ENCODE data around the gene HOXB7. TPM values are rescaled to one million over a fixed set of nuclear protein-coding genes. Genes with fewer than 3 reads are reported as not detected.

Gene HOXB7
- total and polyA plus RNA-seq, 4 donors = 0.08 to 0.31 (median 0.27) TPM

- H3K27ac ChIP-seq (ENCODE audit: low read depth in 1 of 2, low read length in 2 of 2) = no peak overlapping the region
- 33% methylated on average over 2 of the region's 2 CpGs for WGBS
- TF ChIP-seq YY1 (IDR thresholded peaks at IDR 0.05) = no peak
- TF ChIP-seq SP1 (IDR thresholded peaks at IDR 0.05) = no peak
- TF ChIP-seq FOXA1 (IDR thresholded peaks at IDR 0.05) = no peak
- no peak for TF ChIP-seq HNF4G (IDR thresholded peaks at IDR 0.05)
- no peak for TF ChIP-seq HNF4A (conservative IDR thresholded peaks at IDR 0.05)
- TF ChIP-seq, protein P1, sequence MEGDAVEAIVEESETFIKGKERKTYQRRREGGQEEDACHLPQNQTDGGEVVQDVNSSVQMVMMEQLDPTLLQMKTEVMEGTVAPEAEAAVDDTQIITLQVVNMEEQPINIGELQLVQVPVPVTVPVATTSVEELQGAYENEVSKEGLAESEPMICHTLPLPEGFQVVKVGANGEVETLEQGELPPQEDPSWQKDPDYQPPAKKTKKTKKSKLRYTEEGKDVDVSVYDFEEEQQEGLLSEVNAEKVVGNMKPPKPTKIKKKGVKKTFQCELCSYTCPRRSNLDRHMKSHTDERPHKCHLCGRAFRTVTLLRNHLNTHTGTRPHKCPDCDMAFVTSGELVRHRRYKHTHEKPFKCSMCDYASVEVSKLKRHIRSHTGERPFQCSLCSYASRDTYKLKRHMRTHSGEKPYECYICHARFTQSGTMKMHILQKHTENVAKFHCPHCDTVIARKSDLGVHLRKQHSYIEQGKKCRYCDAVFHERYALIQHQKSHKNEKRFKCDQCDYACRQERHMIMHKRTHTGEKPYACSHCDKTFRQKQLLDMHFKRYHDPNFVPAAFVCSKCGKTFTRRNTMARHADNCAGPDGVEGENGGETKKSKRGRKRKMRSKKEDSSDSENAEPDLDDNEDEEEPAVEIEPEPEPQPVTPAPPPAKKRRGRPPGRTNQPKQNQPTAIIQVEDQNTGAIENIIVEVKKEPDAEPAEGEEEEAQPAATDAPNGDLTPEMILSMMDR (IDR thresholded peaks at IDR 0.05; ENCODE audit: low read depth, low read length, missing input control) = no peak
- TF ChIP-seq, protein P2, sequence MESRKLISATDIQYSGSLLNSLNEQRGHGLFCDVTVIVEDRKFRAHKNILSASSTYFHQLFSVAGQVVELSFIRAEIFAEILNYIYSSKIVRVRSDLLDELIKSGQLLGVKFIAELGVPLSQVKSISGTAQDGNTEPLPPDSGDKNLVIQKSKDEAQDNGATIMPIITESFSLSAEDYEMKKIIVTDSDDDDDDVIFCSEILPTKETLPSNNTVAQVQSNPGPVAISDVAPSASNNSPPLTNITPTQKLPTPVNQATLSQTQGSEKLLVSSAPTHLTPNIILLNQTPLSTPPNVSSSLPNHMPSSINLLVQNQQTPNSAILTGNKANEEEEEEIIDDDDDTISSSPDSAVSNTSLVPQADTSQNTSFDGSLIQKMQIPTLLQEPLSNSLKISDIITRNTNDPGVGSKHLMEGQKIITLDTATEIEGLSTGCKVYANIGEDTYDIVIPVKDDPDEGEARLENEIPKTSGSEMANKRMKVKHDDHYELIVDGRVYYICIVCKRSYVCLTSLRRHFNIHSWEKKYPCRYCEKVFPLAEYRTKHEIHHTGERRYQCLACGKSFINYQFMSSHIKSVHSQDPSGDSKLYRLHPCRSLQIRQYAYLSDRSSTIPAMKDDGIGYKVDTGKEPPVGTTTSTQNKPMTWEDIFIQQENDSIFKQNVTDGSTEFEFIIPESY (IDR thresholded peaks at IDR 0.05) = no peak
- no peak for TF ChIP-seq NR2F2 (IDR thresholded peaks at IDR 0.05)
- TF ChIP-seq, protein P3, sequence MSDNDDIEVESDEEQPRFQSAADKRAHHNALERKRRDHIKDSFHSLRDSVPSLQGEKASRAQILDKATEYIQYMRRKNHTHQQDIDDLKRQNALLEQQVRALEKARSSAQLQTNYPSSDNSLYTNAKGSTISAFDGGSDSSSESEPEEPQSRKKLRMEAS (IDR thresholded peaks at IDR 0.05) = no peak
- no peak for TF ChIP-seq RXRA (IDR thresholded peaks at IDR 0.05)
- TF ChIP-seq JUND (IDR thresholded peaks at IDR 0.05) = no peak
- no peak for TF ChIP-seq EGR1 (IDR thresholded peaks at IDR 0.05; ENCODE audit: low read depth in 2 of 2)
- TF ChIP-seq RAD21 (IDR thresholded peaks at IDR 0.05) = no peak
- TF ChIP-seq, protein P4, sequence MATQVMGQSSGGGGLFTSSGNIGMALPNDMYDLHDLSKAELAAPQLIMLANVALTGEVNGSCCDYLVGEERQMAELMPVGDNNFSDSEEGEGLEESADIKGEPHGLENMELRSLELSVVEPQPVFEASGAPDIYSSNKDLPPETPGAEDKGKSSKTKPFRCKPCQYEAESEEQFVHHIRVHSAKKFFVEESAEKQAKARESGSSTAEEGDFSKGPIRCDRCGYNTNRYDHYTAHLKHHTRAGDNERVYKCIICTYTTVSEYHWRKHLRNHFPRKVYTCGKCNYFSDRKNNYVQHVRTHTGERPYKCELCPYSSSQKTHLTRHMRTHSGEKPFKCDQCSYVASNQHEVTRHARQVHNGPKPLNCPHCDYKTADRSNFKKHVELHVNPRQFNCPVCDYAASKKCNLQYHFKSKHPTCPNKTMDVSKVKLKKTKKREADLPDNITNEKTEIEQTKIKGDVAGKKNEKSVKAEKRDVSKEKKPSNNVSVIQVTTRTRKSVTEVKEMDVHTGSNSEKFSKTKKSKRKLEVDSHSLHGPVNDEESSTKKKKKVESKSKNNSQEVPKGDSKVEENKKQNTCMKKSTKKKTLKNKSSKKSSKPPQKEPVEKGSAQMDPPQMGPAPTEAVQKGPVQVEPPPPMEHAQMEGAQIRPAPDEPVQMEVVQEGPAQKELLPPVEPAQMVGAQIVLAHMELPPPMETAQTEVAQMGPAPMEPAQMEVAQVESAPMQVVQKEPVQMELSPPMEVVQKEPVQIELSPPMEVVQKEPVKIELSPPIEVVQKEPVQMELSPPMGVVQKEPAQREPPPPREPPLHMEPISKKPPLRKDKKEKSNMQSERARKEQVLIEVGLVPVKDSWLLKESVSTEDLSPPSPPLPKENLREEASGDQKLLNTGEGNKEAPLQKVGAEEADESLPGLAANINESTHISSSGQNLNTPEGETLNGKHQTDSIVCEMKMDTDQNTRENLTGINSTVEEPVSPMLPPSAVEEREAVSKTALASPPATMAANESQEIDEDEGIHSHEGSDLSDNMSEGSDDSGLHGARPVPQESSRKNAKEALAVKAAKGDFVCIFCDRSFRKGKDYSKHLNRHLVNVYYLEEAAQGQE (IDR thresholded peaks at IDR 0.05) = no peak
- TF ChIP-seq GABPA (IDR thresholded peaks at IDR 0.05 in 1 of 2, conservative IDR thresholded peaks at IDR 0.05 in 1 of 2) = no peak
- no peaks in the 10 kb centered on the region for H3K36me3 ChIP-seq (ENCODE audit: control insufficient read depth in 4 of 4, insufficient read depth in 3 of 4, low read depth in 1 of 4, low read length in 3 of 4)
- no peak overlapping the region for H3K4me3 ChIP-seq (ENCODE audit: low read depth in 1 of 3, low read length in 3 of 3)
- H3K9ac ChIP-seq (ENCODE audit: low read depth in 1 of 2, low read length in 2 of 2) = no peak overlapping the region
- no peaks in the 10 kb centered on the region for H3K9me3 ChIP-seq (ENCODE audit: control insufficient read depth in 4 of 4, low read length in 3 of 4)
- peaks cover 3 to 24% (median 13%) of the 10 kb centered on the region in 4 donors for H3K4me1 ChIP-seq (ENCODE audit: control insufficient read depth in 4 of 4, insufficient read depth in 4 of 4, low read length in 3 of 4)
- DNase-seq (ENCODE audit: low spot score) = no peak
- H3K27me3 ChIP-seq (ENCODE audit: control insufficient read depth in 4 of 4, insufficient read depth in 4 of 4, low read length in 3 of 4) = peaks cover 4 to 30% (median 11%) of the 10 kb centered on the region in 4 donors
Measured at GRCh38 chr17:48584223-48584741, 26.5 kb downstream of the HOXB7 start.

GRCh38 chr17:48583708-48584222 is 27.1 kb downstream of the HOXB7 start:
- WGBS = 41% methylated on average over 3 of the region's 3 CpGs
- no peak overlapping the region for H3K27ac ChIP-seq (ENCODE audit: low read depth in 1 of 2, low read length in 2 of 2)
- no peaks in the 10 kb centered on the region for H3K9me3 ChIP-seq (ENCODE audit: control insufficient read depth in 4 of 4, low read length in 3 of 4)
- DNase-seq (ENCODE audit: low spot score) = no peak
- H3K36me3 ChIP-seq (ENCODE audit: control insufficient read depth in 4 of 4, insufficient read depth in 3 of 4, low read depth in 1 of 4, low read length in 3 of 4) = no peaks in the 10 kb centered on the region
- TF ChIP-seq, protein P1 (IDR thresholded peaks at IDR 0.05; ENCODE audit: low read depth, low read length, missing input control) = no peak
- TF ChIP-seq ATF3 (IDR thresholded peaks at IDR 0.05) (no peak), FOXA2 (IDR thresholded peaks at IDR 0.05) (no peak), TAF1 (conservative IDR thresholded peaks at IDR 0.05) (no peak), FOXA1 (IDR thresholded peaks at IDR 0.05) (no peak), NR2F2 (IDR thresholded peaks at IDR 0.05) (no peak)
- H3K4me3 ChIP-seq (ENCODE audit: low read depth in 1 of 3, low read length in 3 of 3) = no peak overlapping the region
- H3K27me3 ChIP-seq (ENCODE audit: control insufficient read depth in 4 of 4, insufficient read depth in 4 of 4, low read length in 3 of 4) = peaks cover 4 to 30% (median 11%) of the 10 kb centered on the region in 4 donors
- no peak overlapping the region for H3K9ac ChIP-seq (ENCODE audit: low read depth in 1 of 2, low read length in 2 of 2)
- H3K4me1 ChIP-seq (ENCODE audit: control insufficient read depth in 4 of 4, insufficient read depth in 4 of 4, low read length in 3 of 4) = peaks cover 3 to 24% (median 13%) of the 10 kb centered on the region in 4 donors

Measured in liver (tissue), 9 donors.